GM18858 (cell line): ENCODE measurements around the gene PDK3.

Source experiments
- ATAC-seq: cut with Tn5 transposase; IDR thresholded peaks from one replicate; pipeline ENCODE4 v1.9.1; 2021; ENCODE audit not compliant: unreplicated experiment

The PDK3 gene

DNA sequence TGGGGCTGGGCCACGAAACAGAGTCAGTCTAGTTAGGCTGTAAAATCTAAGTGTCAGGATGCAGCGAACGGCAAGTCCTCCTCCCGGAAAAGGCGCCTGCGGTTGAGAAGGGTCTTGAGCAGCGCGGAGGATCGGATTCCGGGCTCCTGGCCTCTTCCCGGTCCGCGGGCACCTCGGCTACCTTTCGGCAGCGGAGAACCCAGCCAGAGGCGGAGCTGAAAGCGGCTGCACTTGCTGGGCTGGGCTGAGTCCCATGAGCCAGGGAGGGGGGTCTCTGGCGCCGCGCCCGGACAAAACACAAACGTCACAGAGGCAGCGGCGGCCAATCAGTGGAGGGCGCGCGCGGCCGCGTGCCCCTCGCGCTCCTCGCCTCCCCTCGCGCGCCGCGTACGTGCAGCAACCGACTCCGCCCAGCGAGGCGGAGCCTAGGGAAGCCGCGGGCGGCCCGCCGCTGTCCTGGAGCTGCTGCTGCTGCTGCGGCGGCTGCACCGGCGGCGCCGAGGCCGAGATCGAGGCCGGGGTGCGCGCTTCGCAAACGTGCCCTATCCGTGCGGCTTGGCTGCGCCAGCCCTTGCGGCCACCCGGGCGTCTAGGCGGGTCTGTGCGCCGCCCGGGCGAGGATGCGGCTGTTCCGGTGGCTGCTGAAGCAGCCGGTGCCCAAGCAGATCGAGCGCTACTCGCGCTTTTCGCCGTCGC lies at the start of gene PDK3:
TSS of gene PDK3 (plus strand) at position 451 of the 696 bp plus-strand sequence. CDS start at position 621, 170 bp downstream.
- peak; percentile 91 for ATAC-seq

DNA sequence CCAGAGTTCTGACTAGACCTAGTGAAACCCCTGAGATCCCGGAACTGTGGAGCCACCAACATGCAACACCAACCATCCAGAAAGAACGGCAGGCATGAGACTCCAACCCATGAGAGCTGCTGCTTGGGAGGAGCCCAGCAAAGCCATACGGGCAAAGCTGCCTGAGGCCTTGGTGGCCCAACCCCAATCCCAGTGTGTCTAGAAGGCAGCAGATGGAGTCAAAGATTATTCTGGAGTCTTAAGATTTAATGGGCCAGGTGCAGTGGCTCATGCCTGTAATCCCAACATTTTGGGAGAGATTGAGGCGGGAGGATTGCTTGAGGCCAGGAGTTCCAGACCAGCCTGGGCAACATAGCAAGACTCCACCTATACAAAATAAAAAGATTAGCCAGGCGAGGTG lies 49.2 kb upstream of the PDK3 start:
- no peak for ATAC-seq

DNA sequence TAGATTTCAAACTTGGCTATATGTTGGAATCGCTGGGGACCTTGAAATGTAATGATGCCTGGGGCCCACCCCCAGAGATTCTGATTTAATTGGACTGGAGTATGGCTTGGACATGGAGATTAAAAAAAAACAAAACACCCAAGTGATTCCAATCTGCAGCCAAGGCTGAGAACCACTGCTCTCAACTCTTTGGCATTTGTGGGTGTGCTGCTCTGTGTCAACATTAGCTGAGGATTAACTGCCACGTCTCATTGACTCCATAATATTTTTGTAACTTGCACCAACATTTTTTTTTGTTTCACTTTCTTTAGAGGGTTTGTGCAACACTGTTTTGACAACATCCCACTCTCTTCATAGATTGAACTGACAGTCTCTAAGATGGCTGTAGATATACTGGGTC lies 41.1 kb upstream of the PDK3 start:
- no peak for ATAC-seq

DNA sequence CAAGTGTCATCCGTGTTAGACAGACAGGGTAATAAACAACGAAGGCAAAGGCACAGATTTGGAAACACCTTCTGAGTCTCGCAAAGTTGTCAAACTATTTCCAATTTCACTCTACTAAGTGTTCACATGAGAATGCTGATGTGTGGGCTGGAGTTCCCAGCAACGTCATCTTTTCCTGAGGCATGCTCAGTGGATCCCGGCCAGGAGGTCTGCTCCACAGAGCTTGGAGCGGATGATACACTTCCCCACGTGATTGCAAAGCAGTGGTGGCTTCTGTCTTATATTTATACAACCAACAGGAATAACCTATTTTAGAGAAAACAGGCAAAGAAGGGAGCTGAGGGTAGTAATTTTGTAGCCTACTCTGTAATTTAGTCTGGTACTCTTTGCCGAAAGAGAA lies 40.1 kb upstream of the PDK3 start:
- no peak for ATAC-seq

DNA sequence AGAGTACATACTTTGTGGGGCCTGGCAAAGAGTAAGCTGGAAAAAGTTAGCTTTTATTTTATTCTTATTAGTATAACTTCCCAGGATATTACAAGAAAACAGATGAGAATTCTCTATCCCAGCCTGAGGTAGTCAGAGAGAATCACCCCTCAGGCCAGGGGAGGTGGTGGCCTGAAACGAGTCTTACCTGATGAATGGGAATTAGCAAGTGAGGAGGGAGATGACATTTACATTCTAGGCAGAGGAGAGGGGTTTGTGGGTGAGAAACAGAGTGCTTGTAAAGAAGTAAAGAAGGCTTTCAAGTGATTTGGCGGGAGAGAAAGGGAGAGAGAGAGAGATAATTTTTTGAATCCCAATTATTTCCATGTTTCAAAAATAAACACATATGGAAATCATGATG lies 39.3 kb upstream of the PDK3 start:
- no peak for ATAC-seq

DNA sequence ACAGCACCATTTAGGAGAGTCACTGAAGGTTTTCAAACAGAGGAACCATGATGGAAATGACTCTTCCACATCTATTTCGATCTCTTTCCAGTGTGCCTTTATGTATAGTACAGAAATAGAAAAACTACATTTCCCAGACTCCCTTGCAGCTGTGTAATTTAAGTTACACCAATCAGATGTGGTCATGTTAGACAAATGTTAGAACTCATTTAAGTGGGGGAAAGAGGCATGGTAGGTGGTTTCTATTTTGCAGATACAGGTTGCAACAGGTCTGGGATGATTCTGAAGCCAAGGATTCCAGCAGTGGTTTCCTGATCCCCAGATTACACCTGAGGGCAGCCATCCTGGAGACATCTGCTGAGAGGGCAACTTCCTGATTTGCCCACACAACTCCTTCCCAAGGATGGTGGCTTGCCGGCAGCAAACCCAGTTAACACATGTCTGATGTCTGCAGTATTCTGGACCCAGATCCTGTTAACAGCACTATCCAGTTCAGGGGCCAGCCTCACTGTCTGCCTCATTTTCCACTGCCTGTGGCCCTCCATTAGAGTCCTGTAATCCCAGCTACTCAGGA lies 38.7 kb upstream of the PDK3 start:
- ATAC-seq: no peak

DNA sequence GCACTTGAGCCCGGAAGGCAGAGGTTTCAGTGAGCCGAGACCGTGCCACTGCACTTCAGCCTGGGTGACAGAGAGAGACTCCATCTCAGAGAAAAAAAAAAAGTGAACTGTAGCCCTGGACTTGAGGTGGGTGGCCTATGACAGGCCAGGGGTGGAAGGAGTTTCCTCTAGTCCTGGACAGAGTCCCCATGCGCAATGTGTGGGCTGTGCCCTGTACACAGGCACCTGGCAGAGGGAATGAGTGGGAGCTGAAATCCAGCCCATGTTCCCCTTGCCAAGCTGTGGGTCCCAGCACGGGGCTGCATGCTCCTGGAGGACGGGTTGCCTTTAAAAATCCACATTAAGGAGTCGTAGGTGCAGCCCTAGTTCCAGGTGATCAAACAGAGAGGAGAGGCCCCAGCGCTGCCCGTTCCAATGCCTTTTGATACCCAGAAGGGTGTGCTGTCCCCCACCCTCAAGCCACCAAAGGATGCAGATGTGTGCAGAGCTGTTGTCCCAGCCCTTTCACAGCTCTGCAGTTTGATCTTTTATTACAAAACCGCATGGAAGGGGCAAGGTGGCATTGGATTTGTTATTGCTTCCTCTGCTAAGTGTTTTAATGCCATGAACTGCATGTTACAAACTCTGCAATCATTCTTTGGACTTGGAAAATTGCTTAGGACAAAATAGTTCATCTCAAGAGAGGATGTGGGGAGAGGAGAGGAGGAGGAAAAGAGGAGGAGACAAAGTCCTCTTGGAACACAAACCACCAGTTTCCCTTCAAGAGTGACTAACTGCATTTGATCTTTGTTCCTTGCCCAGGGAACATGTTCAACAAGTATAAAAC lies 38.0 kb upstream of the PDK3 start:
- ATAC-seq: no peak

DNA sequence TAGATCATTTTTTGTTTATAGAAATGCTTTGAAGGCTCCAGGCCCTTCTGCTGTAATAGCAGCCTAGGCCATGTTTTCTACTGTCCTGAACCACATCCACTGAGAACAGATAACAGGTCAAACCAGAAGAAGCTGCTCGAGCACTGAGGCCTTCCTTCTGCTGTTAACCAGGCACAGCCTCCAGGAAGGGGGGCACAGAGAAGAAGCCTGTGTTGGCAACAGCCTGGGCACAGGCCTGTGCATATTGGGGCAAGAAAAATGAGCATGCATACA lies 37.4 kb upstream of the PDK3 start:
- no peak for ATAC-seq

DNA sequence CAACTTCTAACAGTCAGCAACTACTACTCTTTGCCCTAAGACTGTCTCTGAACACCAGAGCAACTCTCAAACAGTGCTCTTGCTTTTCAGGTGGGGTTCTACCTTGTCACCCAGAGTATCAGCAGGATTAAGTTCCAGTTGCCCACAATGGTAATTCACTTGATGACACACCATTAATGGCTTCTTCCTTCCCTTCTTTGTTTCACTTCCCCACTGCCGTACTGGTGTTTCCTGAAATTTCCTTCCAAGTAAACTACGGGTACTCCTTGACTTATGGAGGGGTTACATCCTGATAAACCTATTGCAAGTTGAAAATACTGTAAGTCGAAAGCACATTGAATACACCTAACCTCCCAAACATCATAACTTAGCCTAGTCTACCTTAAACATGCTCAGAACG lies 36.6 kb upstream of the PDK3 start:
- ATAC-seq: no peak

DNA sequence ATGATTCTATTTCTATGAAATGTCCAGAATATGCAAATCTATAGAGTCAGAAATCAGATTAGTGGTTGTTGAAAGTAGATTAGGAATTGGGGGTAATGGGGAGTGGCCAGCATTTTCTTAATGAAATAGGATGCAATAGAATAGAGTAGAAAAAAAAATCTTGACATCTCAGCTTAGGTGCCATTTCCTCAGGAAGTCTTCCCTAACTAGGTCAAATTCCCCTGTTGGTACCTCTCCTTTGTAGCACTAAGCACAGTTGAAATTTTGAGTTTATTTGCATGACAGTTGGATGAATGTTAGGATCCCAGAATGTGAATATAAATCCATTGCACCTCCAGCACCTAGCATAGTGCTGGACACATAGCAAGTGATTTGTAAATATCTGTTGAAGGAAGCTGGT lies 30.0 kb upstream of the PDK3 start:
- ATAC-seq: no peak

DNA sequence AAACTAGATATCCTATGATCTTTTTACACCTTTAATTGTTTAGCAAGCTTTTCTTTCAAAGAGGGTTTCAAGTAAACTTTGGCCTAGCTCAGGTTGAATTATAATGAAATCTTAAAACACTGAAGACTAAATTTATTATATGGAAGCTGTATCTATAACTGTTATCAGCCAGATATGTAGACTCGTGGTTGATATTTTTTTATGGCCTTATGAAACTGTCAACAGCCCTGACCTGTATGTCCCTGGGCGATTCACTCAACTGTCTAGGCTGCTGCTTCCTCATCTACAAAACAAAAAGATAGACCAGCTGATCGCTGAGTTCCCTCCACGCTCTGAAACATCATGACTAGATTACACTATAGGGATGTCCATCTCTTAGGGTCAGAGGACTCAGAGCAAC lies 21.2 kb upstream of the PDK3 start:
- ATAC-seq: no peak

DNA sequence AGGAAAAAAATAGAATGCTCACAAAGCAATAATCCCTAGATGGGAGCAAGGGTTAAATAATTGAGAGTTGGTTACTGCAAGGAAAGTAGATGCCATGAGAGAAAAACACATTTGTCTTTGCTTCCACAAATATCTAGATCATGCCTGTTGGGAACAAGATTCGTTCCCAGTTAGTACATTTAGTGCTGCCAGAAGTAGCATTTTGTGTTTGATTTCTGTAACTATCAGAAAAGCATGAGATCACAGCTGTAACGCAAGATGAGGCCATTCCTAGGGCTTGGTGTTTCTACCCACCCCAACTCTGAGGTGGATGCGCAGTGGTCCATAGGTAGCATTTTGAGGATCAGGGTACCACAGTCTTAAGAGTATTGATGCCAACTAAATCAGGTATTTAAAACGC lies 20.4 kb upstream of the PDK3 start:
- ATAC-seq: no peak

DNA sequence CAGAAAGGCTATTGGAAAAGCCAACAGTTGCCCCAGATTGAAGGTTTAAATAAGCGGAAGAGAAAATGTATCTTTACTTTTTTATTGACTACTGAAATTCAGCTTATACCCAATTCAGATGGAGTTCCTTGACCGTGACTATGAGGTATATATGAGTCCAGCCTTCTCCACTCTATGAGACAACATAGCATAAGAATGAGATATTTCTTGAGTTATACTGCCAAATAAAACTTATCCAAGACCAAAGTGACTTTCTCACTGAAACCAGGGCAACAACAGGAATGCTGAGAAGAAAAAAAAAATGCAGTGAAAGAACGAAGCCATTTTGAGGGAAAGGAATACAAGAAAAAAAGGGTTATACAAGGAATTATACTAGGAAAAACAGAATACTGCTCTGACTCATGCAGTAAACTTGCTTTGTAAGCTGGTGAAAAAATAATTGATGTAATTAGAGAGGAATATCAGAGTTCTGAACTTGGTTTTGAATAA lies 16.3 kb upstream of the PDK3 start:
- ATAC-seq: no peak

DNA sequence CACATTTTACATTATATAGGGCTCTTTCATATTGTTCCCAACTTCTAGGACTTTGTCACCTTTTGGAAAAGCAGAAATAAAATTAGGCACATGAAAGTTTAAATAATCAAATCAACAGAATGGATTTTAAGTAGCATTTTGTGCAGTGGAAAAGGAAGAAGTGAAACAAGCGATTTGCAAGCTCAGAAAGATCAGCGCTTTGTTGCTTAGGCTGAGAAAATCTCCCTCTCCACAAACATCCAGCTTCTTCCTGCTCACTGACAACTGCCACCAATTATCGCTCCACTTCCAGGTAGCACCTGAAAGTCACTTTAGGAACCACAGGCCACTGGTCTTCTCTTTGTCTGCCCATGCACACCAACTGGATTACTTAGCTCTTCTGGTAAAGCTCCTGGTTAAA lies 2.0 kb upstream of the PDK3 start:
- no peak for ATAC-seq

DNA sequence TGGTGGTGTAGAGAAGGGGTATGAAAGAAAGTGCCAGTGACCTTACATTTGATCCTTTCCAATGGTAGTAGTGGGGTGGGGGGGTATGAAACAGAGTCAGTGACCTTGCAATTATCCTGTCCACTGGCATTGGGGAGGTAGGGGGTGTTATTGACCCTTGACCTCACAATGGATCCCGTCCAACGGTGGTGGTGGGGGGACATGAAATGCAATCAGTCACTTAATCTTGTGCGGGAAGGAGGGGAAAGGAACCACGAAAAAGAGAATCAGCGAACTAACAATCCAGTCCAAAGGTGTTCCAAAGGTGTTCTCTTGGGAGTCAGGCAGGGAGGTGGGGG lies 619 bp upstream of the PDK3 start:
- ATAC-seq: no peak

DNA sequence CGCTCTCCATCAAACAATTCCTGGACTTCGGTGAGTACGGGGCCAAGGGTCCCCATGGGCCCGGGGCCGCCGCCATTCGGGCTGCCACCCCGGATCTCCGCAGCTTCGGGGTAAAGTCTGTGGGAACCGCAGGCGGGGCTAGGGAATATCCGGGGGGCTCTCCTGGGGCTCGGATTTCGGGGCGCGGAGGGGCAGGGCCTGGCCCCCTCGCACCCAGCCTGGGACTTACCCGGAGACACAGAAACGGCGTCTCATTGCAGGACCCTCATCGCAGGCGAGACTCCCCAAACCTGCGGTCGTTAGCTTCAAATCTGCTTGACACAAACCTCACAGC lies 413 bp downstream of the PDK3 start:
- no peak for ATAC-seq

DNA sequence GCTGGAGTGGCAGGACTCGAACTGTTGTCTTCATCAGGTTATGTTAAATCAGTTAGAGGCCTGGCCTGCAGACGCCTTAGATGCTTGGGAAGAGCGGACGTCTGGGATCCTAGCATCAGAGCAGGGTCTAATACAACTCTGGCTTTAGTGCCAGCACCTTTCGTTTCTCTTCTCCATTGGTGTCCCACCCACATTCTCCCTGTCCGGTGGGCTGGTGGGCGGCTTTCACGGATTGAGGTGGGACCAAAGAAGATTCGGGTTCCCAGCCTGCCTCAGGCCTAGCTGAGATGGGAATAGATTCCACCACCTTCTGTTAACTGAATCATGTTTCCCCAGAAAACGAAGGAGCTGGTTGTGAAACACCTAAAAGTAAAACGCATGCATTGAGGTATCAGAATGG lies 939 bp downstream of the PDK3 start:
- no peak for ATAC-seq

DNA sequence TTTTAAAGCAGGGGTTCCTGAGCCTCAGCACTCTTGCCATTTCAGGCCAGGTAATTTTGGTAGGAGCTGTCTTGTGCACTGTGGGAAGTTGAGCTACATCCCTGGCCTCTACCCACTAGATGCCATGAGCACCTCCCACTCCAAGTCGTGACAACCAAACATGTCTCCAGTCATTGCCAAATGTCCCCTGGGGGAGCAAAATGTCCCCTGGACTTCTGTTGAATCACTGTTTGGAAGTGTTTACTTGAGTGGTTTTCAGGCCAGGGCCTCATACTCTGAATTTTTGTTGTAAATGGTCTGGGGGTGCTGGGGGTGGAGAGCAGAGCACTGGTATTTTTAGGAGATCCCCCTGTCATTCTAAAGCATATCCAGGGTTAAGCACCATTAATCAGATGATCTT lies 3.2 kb downstream of the PDK3 start:
- no peak for ATAC-seq

DNA sequence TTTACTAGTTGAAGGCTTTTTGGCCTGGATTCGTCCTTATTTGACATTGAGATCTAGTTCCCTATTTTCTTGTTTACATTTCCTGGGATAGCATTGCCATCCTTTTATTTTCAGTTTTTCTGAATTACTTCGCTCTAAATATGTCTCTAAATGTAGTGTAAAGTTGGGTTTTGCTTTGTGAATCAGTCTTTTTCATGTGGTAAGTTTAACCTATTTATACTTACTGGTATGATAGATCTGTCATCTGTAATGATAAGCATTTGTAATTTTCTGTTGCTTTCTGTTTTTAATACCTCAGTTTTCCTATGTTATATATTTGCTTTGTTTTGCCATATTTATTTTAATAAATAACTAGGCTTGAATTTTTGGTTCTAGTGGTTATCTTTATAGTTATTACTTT lies 6.7 kb downstream of the PDK3 start:
- ATAC-seq: no peak

DNA sequence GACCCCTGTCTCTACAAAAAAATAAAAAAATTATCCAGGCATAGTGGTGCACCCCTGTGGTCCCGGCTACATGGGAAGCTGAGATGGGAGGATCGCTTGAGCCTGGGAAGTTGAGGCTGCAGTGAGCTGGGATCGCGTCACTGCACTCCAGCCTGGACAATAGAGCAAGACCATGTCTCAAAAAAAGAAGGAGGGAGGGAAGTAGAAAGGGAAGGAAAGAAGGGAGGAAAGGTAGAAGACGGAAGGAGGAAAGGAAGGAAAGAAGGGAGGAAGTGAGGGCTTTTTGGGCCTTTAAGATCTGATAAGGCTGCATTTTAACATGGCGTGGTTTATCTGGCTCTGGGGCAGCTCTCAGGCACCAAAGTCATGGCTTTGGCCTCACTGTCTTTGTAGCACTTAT lies 10.4 kb downstream of the PDK3 start:
- ATAC-seq: no peak

DNA sequence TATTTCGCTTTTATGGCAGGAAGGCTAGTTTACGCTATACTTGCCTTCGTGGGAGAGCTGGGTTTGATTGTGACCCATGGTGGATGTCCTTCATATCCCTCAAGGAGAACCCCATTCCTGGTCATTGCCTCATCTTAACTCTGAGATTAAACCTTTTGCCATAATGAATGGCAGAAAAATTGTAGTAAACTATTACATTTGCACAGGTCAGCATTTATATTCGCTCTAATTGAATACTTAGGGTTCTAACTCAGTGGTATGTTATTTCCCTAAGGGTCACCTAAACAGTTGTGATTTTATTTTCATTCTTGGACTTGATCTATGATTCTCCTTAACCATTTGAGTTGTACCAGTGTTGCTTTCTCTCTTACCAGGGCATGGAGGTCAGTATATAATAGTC lies 13.4 kb downstream of the PDK3 start:
- no peak for ATAC-seq

DNA sequence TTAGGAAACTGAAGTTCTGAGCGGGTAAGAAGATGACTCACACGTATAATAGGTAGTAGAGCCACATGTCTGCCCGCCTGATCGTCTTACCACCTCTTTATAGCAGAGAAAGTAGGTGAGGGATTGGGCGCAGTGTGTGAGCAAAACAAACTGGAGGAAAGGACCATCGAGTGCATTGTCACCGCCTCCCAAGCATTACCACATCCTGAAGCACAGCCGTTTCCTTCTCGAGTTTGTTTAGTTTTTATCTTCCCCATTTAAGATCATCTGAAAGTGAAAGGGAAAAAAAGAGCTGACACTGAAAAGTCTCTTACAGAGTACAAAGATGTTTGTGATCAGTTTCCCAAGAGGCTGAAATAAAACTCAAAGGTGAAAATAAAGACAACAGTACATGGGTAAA lies 14.8 kb downstream of the PDK3 start:
- ATAC-seq: peak; percentile 88

DNA sequence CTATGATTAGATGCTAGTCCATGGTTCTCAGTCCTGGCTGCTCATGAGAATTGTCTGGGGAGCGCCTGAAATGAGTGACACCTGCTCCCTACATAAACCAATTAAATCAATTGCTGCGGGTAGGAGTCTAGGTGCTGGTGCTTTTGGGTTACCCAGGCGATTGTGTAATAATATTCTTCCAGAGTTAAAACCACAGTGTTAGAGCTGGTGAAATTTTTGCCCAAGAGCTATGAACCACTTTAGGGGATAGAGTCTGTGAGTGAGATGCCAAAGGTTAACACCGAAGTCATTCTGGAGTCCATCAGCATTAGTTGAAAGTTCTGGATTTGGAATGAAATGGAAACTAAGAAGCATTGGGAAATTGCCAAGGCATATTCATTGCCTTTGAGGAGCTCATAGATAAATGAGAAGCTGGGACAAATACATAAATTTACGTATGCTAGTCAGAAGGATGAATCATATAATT lies 15.3 kb downstream of the PDK3 start:
- peak; percentile 18 for ATAC-seq
